ENCODE results near the gene RASGRF1. TPM values are rescaled to one million over a fixed set of nuclear protein-coding genes. Genes with fewer than 3 reads are reported as not detected.
A peak's percentile ranks its signal among the peaks of the same experiment; 100 is the strongest.
"Not testable (repeated sequence)": the region's sequence is repeated elsewhere in the genome, so short reads cannot be mapped to it uniquely, and the experiment has no call there.

RASGRF1 gene
- total RNA-seq, 1 experiment from 2014 or later = 4.2 TPM

DNA sequence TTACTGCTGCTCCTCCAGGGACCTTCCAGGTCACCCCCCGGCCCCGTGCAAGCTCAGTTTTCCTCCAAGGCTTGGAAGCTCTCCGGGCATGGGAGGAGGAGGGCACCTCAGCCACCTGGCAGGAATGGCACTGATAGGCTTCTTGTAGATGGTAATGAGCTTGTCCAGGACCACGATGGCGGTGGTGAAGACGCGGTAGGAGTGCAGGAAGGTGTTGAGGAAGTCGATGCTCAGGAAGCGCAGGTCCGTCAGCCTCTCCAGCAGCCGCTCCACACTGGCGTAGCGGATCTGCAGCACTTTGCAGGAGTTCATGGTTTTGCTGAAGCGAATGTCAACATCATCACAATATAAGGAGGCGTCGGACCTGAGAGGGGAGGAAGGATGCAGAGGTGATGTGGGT is 84.5 kb downstream of the RASGRF1 start:
- DNase-seq (ENCODE audit: low spot score) = no peak

DNA sequence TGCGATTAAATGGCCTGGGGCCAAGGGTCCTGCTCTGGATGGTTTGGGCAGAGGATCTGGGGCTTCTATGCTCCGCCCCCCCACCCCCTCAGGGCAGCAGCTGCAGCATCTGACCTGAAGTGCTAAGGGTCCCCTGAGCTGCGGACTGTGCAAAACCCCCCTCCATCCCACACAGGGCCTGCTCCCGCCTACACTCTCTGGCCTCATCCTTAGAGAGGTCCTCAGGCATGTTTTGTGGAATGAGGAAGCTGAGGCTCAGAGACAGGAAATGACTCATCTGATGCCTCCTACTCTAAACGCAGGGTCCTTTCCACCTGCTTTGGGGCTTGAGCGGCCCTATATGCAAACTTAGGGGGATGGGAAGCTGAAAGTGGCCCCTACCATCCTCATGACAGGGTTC is 86.2 kb downstream of the RASGRF1 start:
- peak; percentile 67 for DNase-seq (ENCODE audit: low spot score)

DNA sequence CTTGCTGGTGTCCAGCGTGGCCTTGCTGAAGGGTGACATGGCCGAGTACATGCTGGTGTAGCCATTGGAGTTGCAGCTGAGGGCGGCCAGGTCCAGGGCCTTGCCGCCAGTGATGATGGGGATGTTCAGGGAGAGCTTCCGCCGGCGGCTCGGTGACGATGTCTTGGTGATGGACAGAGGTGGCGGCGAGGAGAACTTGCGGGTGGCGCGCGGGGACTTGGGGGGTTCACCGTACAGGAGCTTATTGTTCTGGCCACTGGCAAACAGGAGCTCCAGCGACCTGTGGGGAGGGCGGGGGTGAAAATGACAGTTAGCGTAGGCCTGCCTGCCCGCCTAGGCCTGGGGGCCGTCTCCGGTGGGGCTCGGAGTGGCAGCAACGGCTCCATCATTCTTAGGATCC is 86.7 kb downstream of the RASGRF1 start:
- DNase-seq (ENCODE audit: low spot score) = no peak

DNA sequence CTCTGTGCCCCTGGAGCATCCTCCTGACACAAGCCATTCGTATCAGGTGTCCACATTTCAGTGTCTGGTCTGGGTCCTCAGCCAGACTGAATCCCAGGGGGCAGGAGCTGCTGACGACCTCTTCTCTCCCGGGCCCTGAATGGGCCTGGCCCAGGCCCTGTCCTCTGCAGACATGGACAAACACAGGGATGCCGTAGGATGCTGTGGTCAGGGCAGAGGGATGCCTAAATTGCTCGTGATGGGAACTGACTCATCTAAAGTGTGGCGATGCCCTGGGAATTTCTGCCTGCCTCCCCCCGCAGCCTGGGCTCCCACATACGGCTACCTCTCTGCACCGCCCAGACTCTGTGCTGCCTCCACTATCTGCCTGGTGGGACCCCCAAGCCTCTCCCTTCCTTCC is 87.3 kb downstream of the RASGRF1 start:
- no peak for DNase-seq (ENCODE audit: low spot score)

DNA sequence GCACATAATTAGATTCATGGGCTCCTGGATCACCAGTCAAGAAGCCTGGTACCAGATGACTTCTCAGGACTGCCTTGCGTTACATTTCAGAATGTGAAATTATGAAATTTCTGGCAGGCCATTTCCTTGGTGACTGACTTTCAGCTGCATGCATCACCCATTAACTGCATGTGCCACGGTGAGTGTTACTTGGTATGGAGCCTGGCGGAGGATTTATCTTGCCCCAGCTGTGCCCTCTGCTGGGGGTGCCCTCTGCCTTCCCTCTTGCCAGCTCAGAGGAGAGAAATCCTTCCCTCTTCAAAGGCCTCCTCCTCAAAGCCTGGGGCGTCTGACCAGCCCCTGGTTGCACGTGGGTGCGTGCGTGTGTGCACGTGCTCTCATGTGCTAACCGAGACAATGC is 88.0 kb downstream of the RASGRF1 start:
- DNase-seq (ENCODE audit: low spot score) = no peak

DNA sequence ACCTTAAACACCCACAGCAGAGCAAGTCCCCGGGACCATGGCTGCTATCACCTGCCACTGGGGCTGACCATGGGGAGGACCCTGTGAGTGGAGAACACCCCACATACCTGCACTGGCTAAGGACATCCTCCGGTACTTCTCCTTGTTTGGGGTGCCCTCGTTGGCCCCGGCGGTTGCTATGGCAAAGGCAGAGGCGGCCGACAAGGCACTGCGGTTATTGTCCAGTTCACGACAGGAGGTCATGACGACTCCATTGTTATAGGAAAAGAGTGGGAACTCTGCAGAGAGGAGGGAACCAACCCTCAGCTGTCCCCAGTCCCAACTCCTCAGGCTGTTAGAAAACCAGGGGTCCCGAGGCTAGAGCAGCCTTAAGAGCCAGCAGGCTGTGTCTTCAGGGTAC is 90.9 kb downstream of the RASGRF1 start:
- DNase-seq (ENCODE audit: low spot score) = no peak

DNA sequence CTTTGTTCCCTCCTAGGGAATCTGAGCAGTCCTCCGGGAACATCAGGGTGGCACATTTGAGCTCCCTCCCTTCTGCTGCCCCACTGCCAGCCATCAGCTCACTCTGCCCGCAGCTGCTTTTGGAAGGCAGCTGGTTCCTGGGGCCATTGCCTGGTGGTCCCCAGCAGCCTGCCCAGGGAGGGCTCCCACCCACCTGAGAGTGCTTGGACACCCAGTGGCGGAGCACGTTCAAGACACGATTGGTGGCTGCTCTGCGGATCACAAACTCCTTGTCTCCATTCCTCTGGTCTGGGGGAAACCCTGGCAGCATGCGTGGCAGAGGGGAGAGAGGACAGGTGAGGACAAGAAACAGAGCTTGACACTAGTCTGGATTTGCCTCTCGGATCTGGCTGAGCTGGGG is 92.1 kb downstream of the RASGRF1 start:
- no peak for DNase-seq (ENCODE audit: low spot score)

DNA sequence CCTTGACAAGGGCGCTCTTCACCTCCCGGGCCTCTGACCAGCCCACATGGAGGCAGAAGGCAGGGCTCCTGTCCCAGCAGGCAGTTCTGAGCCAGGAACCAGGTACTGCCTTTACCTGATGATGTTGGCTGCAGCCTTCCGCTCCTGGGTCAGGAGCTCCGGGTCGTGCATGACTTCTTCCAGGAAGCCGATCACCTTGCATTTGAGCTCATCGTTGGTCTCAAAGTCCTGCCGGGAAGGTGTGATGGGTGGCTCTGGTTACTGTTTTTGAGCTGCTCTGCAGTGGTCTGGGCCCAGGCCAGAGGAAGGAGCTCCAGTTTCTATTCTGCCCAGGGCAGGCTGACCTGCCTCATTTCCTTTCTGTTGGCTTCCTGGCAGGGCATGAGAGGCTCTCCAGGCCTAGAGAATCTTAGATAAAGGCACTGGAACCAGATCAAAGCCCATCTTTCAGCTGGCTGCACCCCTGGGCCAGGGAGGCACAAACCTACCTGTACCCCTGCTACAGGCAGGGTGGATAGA is 92.5 kb downstream of the RASGRF1 start:
- no peak for DNase-seq (ENCODE audit: low spot score)

DNA sequence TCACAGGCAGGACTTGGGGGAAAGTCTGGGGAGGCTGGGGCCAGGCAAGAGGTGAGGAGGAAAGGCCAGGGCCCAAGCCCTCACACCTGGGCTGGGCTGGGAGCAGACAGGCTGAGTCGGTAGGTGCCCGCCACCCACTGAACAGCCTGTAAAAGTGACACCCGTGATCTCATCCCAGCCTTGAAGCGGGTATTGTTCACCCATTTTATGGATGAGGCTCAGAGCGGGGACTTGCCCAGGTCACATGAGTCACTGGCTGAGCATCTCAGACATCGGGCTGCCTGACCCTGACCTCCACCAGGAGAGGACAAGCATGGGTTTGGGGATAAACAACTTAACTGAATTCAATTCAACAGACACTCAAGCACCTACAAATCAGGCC is 93.7 kb downstream of the RASGRF1 start:
- DNase-seq (ENCODE audit: low spot score) = no peak

DNA sequence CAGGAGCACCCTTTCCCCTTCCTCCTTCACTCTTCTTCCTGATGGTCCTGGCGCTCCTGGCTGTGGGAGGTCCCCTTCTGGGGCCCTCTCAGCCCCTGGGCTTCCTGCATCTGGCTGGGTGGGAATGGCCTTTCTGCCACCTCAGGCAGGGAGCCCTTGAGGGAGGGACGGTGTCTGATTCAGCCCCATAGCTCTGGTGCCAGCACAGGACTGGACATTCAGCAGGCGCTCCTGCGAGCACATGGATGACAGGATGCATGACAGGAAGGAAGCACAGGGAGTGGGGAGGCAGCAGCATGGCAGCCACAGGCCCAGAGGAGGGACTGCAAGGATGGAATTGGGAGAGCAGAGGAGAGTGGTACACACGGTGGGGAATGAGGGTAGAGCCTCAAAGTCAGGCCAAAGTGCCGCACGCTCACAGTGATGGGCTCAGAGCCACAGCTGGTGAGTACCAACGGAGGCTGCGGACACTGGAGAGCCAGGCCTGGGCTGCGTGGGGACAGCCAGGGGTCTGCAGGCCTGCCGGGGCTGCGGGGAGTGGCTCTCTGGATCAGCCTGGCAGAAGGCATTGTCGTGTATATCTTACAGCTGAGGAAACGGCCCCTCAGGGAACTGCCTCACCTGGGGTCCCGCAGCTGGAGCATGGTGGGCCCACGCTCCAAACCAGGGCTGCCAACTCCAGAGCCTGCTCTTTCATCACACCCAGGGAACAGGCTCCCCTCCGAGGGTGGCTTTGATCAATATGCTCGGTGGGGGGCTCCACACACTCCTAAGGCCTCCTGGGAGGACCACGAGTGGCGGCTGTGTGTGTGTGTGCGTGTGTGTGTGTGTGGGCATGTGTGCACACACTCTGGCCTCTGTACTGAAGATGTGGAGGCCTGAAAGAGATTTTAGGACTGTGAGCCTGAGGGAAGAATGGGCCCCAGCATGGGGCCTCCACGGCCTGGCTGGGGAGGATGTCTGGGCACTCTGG is 94.4 kb downstream of the RASGRF1 start:
- no peak for DNase-seq (ENCODE audit: low spot score)

DNA sequence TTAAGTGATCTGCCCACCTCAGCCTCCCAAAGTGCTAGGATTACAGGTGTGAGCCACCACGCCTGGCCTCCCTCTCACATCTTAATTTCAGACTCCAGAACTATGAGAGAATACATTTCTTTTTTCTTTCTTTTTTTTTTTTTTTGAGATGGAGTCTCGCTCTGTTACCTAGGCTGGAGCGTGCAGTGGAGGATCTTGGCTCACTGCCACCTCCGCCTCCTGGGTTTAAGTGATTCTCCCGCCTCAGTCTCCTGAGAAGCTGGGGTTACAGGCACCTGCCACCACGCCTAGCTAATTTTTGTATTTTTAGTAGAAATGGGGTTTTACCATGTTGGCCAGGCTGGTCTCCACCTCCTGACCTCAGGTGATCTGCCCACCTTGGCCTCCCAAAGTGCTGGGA is 95.4 kb downstream of the RASGRF1 start:
- not testable (repeated sequence) for DNase-seq (ENCODE audit: low spot score)

DNA sequence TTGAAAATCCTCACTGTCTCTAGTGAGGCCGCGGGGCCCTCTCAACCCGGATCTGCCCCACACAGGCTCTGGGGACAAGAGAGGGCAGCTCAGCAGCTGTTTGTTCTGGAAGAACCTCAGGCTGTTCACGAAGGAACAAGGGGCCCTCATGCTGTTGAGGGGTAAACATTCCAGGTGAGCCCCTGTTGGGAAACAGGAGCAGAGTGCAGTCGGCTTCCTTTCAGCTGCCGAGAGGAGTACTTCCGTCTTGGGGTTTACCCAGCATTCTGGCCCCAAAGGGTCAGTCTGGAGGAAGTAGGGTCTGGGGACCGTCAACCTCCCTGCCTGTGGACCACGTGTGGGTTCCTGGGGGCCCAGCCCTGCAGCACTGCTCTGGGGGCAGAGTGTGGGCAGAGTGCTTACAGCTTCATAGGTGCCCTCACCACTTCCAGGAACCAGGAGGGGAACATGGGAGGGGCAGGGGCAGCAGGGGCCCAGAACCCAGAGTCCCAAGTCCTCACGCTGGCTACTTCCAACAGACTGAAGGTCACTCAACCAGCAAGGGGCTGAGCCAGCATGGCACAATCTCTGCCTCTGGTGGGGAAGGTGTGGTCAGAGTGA is 96.5 kb downstream of the RASGRF1 start:
- DNase-seq (ENCODE audit: low spot score) = no peak

DNA sequence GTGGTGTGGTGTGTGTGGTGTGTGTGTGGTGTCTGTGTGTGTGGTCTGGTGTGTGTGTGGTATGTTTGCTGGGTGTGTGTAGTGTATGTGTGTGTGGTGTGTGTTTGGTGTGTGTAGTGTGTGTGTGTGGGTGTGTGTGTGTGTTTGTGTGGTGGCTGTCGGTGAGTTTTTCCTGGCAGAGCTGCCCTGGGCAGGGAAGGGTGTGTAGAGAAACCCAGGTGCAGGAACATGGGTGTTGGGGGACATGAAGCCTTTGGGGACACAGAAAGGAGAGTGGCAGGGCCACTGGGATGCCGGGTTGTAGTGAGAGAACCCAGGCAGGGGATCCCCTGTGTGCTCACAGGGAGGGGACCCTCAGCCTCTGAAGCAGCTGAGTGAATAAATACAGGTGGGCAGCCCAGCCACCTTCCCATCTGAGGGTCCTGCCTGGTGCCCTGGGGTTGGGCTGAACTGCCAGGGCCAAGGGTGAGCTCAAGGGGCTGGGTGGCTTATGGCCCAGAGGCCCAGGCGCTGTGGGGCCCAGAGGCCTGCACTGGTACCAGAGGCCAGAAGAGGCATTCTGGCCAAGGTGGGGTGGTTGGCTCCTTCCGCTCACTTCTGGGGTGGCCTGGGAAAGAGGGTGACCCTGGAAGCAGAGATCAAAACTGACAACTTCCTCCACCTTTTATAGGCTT is 97.2 kb downstream of the RASGRF1 start:
- no peak for DNase-seq (ENCODE audit: low spot score)

DNA sequence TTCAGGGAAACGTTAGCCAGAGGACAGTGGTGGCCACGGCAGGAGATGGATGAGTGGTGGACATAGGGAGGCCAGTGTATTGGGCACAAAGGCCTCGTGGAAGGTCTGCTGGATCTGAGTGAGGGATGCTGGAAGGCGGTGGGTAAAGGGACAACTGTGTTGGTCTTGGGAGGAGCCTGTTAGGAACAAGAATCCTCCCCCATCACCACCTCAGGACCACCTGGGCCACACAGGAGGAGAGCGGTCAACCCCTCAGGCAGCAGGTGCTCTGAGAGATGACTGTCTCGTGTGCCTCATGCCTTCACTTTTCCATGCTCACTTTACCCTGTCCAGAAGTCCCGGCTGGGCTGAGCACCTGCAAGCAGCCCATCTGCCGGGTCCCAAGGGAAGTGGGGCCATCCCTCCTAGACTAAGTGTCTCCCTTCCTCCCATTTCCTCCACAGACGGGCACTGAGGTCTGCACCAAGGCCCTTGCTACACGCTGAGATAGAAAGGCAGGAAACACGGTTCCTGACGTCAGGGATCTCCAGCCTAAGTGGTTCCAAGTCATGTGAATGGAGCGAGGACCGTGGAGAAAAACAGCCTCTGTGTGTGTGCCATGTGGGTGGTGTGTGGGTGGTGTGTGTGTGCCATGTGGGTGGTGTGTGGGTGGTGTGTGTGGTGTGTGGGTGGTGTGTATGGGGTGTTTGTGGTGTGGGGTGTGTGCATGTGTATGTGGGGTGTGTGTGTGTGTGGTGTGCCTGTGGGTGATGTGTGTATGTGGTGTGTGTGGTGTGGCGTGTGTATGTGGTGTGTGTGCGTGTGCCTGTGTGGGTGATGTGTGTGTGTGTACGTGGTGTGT is 97.9 kb downstream of the RASGRF1 start:
- DNase-seq (ENCODE audit: low spot score) = no peak

DNA sequence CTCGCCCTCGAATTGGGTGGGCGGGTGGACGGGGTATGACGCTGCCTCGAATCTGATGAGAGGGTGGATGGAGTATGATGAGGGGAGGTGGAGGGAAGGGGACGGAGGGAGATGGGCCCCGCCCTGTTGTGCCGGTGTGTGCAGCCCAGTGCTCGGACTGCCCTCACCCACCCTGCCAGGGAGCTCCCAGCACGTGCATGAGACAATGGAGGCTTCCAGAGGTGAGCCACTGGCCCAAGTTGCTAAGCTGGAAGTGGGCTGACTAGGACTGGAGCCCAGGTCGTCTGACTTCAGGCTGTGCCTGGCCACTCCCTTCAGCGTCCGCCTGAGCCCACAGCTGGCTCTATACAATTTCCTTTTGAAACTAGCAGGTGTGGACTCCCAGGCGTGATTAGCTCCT is 98.7 kb downstream of the RASGRF1 start:
- DNase-seq (ENCODE audit: low spot score) = no peak

DNA sequence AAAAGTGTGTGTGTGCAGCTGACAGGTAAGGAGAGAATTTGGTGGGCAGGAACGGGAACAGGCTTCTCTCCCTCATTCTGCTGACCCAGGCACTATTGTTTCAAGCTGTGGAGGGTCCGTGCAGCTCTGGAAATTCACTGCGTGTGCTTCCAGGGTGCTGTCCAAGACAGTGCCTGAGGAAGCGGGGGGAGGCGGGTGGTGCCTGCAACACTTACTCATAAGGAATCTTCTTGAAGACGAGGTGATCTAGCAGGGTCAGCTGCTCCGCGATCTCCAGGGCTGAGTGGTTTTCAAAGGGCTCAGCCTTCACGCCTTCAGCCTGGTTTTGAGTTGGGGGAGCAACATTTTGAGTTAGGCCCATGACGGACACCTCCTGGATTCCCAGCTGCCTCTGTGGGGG is 99.1 kb downstream of the RASGRF1 start:
- no peak for DNase-seq (ENCODE audit: low spot score)

DNA sequence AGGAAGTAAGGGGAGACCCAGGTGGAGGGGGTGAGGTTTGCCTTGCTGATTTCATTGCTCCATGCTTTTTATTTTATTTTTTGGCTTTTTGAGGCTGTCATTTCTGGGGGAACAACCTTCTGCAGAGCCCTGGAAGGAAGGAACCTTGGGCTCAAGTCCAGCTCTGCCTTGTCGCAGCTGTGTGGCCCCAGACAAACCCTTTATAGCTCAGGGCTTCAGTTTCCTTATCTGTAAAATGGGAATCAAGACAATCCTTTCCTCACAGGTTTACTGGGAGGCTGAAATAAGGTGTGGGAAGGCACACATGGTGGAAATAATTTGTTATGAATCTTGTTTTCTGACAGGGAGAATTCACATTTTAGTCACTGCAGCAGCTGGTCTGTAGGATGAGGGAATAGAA is 100.3 kb downstream of the RASGRF1 start:
- no peak for DNase-seq (ENCODE audit: low spot score)

DNA sequence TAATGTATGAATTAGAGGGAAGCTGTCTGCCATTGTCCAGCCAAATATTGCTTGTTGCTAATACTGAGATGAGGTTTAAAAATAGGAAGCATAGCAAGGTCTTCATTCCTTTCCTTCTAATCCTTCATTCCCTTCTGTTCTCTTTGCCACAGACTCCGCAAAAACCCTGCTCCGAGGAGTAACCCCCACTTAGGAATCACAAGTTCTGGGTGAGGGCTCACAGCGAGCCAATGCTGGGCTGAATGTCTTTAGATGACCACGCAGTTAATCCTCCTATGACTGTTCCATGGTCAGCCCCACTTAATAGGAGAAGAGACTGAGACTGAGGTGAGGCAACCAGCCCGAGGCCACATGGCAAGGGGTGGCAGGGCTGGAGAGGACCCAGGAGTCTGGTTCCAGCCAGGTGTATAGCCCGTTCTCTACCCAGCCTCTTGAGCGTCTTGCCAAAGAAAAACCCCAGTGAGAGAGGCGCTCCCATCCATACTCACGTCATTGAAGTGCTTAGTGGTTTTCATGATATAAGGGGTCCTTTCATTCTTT is 100.8 kb downstream of the RASGRF1 start:
- DNase-seq (ENCODE audit: low spot score) = no peak

DNA sequence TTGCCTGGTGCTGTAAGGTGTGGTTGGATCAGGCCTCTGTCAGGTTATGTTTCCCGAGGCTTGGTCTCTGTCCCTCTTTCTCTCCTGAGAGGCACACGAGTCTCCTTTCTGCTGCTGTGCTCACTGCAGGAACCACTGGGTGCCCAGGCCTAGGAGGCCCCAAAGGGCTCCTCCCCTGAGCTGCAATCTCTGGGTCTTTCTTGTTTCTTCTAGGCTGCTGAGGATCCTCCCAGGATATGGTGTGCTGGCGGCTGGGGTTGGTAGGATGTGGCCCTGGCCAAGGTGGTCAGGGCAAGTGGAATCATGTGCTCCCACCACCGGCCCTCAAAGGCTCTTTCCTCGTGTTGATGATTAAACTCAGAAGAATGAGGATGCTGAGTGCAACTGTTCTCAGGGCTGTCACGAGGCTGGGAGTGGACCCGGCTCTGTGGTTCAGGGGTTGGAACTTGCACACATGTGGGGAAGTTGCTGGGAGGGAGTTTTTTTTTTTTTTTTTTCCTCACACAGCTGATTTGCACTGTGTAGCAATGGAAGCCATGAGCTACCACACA is 102.1 kb downstream of the RASGRF1 start:
- peak; percentile 95 for DNase-seq (ENCODE audit: low spot score)

DNA sequence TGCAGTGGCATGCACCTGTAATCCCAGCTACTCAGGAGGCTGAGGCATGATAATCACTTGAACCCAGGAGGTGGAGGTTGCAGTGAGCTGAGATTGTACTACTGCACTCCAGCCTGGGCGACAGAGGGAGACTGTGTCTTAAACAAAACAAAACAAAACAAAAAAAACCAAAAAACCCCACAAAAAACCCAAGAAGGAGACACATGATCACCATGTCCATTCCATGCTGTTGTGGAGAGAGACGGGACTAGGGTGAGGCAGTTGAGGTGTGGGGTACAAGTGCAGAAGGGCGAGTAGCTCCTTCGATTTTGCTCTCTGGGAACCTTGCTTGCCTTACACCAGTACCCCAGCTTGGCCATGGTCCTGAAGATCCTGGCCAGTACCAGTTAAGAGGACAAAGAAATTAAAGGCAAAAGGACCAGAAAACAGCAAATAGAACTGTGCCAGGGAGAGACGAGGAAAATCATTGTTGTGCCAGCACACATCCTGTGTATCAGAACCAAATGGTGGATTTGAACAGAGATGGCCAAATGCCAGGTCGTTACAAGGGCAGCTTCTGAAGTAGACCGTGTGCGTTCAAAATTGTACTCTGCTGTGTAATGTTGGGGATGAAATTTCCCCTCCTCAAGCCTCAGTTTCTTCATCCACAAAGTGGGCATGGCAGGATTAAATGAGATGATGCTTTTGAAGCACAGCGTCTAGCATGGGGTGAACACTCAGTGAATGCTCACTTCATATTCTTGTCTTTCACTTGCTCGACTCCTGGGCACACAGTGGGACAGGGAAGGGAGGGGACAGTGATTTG is 102.8 kb downstream of the RASGRF1 start:
- peak; percentile 26 for DNase-seq (ENCODE audit: low spot score)

Measured in HT-29 (cell line).